NK-92 treated with Interleukin-12 subunit alpha and Interleukin-12 subunit beta, amount 100 ng/mL, for 24 hours (cell line): ENCODE data around the gene SYTL3.

Experiments used
- DNase-seq: peaks from one replicate; lab custom pipeline; 2025; lab: John Stamatoyannopoulos, UW

SYTL3 gene

GRCh38 chr6:158759966-158760617 is 110.2 kb downstream of the SYTL3 start:
- DNase-seq: no peak

- no peak for DNase-seq
These were observed 110.9 kb downstream of the SYTL3 start for GRCh38 chr6:158760618-158761250.

- DNase-seq: no peak
These were observed 111.9 kb downstream of the SYTL3 start for GRCh38 chr6:158761746-158762145.

GRCh38 chr6:158762787-158763433 is 113.1 kb downstream of the SYTL3 start:
- DNase-seq: no peak

- no peak for DNase-seq
These were observed 113.8 kb downstream of the SYTL3 start for GRCh38 chr6:158763434-158764182.

- no peak for DNase-seq
These were observed 114.5 kb downstream of the SYTL3 start for GRCh38 chr6:158764183-158764849.

GRCh38 chr6:158764926-158765325 is 115.1 kb downstream of the SYTL3 start:
- no peak for DNase-seq

- no peak for DNase-seq
These were observed 115.7 kb downstream of the SYTL3 start for GRCh38 chr6:158765499-158766068.

GRCh38 chr6:158766621-158767455 is 117.0 kb downstream of the SYTL3 start:
- DNase-seq: no peak

GRCh38 chr6:158767709-158768108 is 117.9 kb downstream of the SYTL3 start:
- DNase-seq: no peak

- DNase-seq: no peak
These were observed 118.6 kb downstream of the SYTL3 start for GRCh38 chr6:158768436-158768835.

GRCh38 chr6:158769234-158769770 is 119.4 kb downstream of the SYTL3 start:
- no peak for DNase-seq

- DNase-seq: no peak
These were observed 120.0 kb downstream of the SYTL3 start for GRCh38 chr6:158769771-158770432.

GRCh38 chr6:158770533-158771330 is 120.9 kb downstream of the SYTL3 start:
- DNase-seq: no peak

- DNase-seq: no peak
These were observed 121.7 kb downstream of the SYTL3 start for GRCh38 chr6:158771399-158772152.

GRCh38 chr6:158772172-158772571 is 122.3 kb downstream of the SYTL3 start:
- no peak for DNase-seq

GRCh38 chr6:158772851-158773371 is 123.1 kb downstream of the SYTL3 start:
- no peak for DNase-seq
